ENCODE results near the gene PHF21B. TPM values are rescaled to one million over a fixed set of nuclear protein-coding genes. Genes with fewer than 3 reads are reported as not detected.
"Not testable (repeated sequence)": the region's sequence is repeated elsewhere in the genome, so short reads cannot be mapped to it uniquely, and the experiment has no call there.

Gene PHF21B
- total RNA-seq, 4 donors from 2014 or later: 0.50 to 9.4 (median 1.8) TPM; not detected in 1

DNA sequence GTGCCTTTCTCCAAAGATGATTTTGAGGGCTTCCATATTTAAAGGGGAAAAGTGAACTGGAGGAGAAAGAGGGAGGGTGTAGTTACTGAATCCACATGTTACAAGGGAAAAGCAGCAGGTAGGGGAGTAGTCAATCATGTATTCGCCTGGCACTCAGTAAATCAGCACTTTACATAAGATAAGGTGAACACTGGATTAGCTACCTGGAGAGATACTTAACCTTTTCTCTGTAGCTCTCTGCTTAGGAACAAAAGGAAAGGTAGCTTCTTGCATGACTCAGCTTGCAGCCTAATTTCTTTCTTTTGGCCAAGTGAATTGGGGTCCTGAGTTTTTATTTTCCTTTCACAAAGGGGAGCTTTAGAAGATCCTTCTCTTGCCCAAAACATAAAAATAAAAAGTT lies 43.3 kb upstream of the PHF21B start:
- no peak for DNase-seq (ENCODE audit: extremely low spot score)
- WGBS: 76% methylated on average over 1 of the region's 1 CpG
- TF ChIP-seq POLR2A (IDR thresholded peaks at IDR 0.05; ENCODE audit: low read depth): no peak
- no peak for TF ChIP-seq EP300 (IDR thresholded peaks at IDR 0.05)
- TF ChIP-seq CTCF (IDR thresholded peaks at IDR 0.05): no peak
- no peak for TF ChIP-seq POLR2AphosphoS5 (IDR thresholded peaks at IDR 0.05)
- Histone ChIP-seq H3K4me1 (no peaks in the 10 kb centered on the region), H3K4me3 (no peak overlapping the region), H3K27me3 (peaks cover 0 to 55% (median 0%) of the 10 kb centered on the region in 4 donors), H3K36me3 (no peaks in the 10 kb centered on the region), H3K9me3 (no peaks in the 10 kb centered on the region), H3K27ac (replicated peaks in 1 of 4) (no peak overlapping the region)
- intact Hi-C loops (cut with DNase I): no loop called here

- WGBS: 41% methylated on average over 3 of the region's 3 CpGs
- H3K4me1 ChIP-seq: not testable (repeated sequence)
- H3K27me3 ChIP-seq: peaks cover 0 to 57% (median 0%) of the 10 kb centered on the region in 4 donors
Observed at GRCh38 chr22:45052665-45053064, 42.9 kb upstream of the PHF21B start.

DNA sequence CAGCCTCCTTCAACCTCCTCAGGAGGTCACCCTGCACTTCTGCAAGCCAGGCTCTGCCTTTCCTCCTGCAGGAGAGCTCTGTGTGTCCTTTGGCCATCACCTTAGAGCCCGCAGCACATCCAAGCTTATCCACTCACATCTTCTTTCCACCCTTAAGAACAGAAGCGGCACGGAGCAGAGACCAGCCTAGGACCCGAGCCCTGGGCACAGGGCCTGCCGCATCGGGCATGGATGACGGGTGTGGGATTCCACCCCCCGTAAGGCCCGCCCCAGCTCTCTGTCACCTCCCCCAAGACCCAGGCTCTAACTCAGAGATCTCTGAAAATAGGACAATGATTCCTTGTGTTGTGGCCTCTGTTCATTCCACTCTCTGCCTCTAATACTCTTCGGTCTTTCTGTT lies 42.1 kb upstream of the PHF21B start:
- Histone ChIP-seq H3K36me3 (no peaks in the 10 kb centered on the region), H3K27me3 (peaks cover 0 to 64% (median 0%) of the 10 kb centered on the region in 4 donors), H3K4me3 (no peak overlapping the region), H3K4me1 (no peaks in the 10 kb centered on the region), H3K9me3 (no peaks in the 10 kb centered on the region), H3K27ac (replicated peaks in 1 of 4) (no peak overlapping the region)
- 84% methylated on average over 8 of the region's 10 CpGs for WGBS
- intact Hi-C loops (cut with DNase I): no loop called here
- no peak for TF ChIP-seq POLR2AphosphoS5 (IDR thresholded peaks at IDR 0.05)
- TF ChIP-seq EP300 (IDR thresholded peaks at IDR 0.05): no peak
- TF ChIP-seq POLR2A (IDR thresholded peaks at IDR 0.05; ENCODE audit: low read depth): no peak
- no peak for TF ChIP-seq CTCF (IDR thresholded peaks at IDR 0.05)
- DNase-seq (ENCODE audit: extremely low spot score): no peak

More at GRCh38 chr22:45052665-45053064, 42.9 kb upstream of the PHF21B start:
- H3K9me3 ChIP-seq; H3K36me3 ChIP-seq; H3K4me3 ChIP-seq; DNase-seq (ENCODE audit: extremely low spot score); intact Hi-C loops (cut with DNase I); H3K27ac ChIP-seq (replicated peaks in 1 of 4): not testable (repeated sequence)

DNA sequence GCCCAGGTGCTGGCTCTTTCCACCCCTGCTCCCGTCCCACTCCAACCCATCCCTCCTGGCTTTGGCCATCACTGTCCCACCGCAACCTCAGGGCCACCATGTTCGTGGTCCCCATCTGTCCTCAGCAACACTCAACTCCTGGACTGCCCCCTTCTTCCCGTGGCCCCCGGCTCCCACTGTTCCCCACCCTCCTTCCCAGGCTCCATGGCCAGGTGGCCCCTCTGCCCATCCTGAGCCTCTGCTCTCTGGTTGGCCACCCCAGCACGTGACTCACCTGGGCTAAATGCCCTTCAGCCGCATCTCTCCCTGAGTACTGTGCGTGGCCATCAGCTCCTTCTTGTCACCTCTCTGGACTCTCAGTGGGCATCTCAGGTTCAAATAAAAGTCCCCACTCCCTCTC lies 41.6 kb upstream of the PHF21B start:
- Histone ChIP-seq H3K9me3 (no peaks in the 10 kb centered on the region), H3K27ac (replicated peaks in 1 of 4) (no peak overlapping the region), H3K36me3 (no peaks in the 10 kb centered on the region), H3K4me1 (no peaks in the 10 kb centered on the region), H3K4me3 (no peak overlapping the region), H3K27me3 (peaks cover 0 to 66% (median 0%) of the 10 kb centered on the region in 4 donors)
- TF ChIP-seq EP300 (IDR thresholded peaks at IDR 0.05) (no peak), CTCF (IDR thresholded peaks at IDR 0.05) (no peak), POLR2A (IDR thresholded peaks at IDR 0.05; ENCODE audit: low read depth) (no peak), POLR2AphosphoS5 (IDR thresholded peaks at IDR 0.05) (no peak)
- no peak for DNase-seq (ENCODE audit: extremely low spot score)
- 90% methylated on average over 8 of the region's 8 CpGs for WGBS
- intact Hi-C loops (cut with DNase I): no loop called here

DNA sequence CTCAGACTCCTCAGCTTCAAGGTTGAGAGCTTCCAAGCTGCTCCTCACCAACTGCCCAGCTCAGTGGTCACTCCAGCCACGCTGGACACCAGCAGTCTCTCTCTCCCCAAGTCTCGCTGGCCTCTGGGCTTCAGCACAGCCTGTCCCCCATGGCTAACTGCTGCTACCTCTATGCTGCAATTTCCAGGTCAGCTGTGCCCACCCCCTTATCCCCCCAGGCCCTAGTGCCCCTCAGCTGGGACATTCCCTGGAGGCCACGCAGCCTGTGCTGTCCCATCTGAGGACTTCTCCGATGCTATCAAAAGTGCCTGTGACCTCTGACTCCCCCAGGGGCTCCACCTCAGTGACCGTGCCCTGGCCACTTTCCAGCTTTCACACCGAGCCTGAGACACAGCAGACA lies 37.5 kb upstream of the PHF21B start:
- H3K27me3 ChIP-seq: peaks cover 0 to 87% (median 0%) of the 10 kb centered on the region in 4 donors
- DNase-seq (ENCODE audit: extremely low spot score): no peak
- H3K9me3 ChIP-seq: no peaks in the 10 kb centered on the region
- TF ChIP-seq EP300 (IDR thresholded peaks at IDR 0.05): no peak
- TF ChIP-seq POLR2A (IDR thresholded peaks at IDR 0.05; ENCODE audit: low read depth): no peak
- TF ChIP-seq POLR2AphosphoS5 (IDR thresholded peaks at IDR 0.05): no peak
- no peak for TF ChIP-seq CTCF (IDR thresholded peaks at IDR 0.05)
- H3K27ac ChIP-seq (replicated peaks in 1 of 4): no peak overlapping the region
- H3K4me3 ChIP-seq: no peak overlapping the region
- 41% methylated on average over 2 of the region's 6 CpGs for WGBS
- intact Hi-C loops (cut with DNase I): no loop called here
- H3K4me1 ChIP-seq: no peaks in the 10 kb centered on the region
- H3K36me3 ChIP-seq: no peaks in the 10 kb centered on the region

Data from esophagus muscularis mucosa (tissue), 4 donors.